AG10803 (cell line): ENCODE measurements around the gene BCO2.
A peak's percentile ranks its signal among the peaks of the same experiment; 100 is the strongest.
"Not testable (repeated sequence)": the region's sequence is repeated elsewhere in the genome, so short reads cannot be mapped to it uniquely, and the experiment has no call there.

Source experiments
- DNase-seq: peaks from one replicate; pipeline ENCODE4 v3.0.0; 2010; ENCODE audit warnings: low read depth
- H3K4me3 ChIP-seq: 2 replicates; pipeline ENCODE4 v1.5.1; 2011; ENCODE audit warnings: mild to moderate bottlenecking, low read length, control low read depth
- TF ChIP-seq, protein P1 (sequence below): conservative IDR thresholded peaks from 2 replicates; pipeline ENCODE4 v1.5.1; 2011; ENCODE audit warnings: mild to moderate bottlenecking, low read length, control low read depth, inconsistent platforms

BCO2 gene

DNA sequence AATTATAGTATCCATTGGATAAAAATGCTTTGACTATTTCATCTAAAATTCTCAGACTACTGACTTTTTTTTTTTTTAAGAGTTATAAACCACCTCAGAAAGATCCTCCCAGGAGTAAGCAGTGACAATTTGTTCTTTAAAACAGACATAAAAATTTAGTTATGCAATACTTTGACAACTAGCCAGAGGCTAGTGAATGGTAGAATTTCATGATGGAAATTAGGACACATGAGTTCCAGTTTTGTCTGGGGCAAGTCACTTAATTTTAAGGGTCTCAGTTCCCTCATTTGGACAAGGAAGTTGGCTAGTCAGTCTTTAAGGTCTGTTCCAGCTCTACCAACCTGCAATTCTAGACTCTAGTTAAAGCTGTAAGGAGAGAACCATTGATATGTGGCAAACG is 14.3 kb upstream of the BCO2 start:
- peak; percentile 40 for DNase-seq
- TF ChIP-seq, protein P1, sequence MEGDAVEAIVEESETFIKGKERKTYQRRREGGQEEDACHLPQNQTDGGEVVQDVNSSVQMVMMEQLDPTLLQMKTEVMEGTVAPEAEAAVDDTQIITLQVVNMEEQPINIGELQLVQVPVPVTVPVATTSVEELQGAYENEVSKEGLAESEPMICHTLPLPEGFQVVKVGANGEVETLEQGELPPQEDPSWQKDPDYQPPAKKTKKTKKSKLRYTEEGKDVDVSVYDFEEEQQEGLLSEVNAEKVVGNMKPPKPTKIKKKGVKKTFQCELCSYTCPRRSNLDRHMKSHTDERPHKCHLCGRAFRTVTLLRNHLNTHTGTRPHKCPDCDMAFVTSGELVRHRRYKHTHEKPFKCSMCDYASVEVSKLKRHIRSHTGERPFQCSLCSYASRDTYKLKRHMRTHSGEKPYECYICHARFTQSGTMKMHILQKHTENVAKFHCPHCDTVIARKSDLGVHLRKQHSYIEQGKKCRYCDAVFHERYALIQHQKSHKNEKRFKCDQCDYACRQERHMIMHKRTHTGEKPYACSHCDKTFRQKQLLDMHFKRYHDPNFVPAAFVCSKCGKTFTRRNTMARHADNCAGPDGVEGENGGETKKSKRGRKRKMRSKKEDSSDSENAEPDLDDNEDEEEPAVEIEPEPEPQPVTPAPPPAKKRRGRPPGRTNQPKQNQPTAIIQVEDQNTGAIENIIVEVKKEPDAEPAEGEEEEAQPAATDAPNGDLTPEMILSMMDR: no peak
- no peak overlapping the region for H3K4me3 ChIP-seq

DNA sequence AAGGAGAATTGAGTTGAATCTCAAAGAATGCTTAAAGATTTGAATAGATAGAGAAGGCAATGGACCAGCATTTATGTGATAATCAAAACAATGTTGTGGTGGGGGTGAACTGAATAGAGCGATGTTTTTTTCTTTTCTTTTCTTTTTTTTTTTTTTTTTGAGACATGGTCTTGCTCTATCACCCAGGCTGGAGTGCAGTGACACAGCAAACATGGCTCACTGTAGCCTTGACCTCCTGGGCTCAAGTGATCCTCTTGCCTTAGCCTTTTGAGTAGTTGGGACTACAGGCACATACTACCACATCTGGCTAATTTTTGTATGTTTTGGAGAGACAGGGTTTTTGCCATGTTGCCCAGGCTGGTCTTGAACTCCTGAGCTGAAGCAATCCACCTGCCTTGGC is 13.1 kb upstream of the BCO2 start:
- not testable (repeated sequence) for DNase-seq, H3K4me3 ChIP-seq

DNA sequence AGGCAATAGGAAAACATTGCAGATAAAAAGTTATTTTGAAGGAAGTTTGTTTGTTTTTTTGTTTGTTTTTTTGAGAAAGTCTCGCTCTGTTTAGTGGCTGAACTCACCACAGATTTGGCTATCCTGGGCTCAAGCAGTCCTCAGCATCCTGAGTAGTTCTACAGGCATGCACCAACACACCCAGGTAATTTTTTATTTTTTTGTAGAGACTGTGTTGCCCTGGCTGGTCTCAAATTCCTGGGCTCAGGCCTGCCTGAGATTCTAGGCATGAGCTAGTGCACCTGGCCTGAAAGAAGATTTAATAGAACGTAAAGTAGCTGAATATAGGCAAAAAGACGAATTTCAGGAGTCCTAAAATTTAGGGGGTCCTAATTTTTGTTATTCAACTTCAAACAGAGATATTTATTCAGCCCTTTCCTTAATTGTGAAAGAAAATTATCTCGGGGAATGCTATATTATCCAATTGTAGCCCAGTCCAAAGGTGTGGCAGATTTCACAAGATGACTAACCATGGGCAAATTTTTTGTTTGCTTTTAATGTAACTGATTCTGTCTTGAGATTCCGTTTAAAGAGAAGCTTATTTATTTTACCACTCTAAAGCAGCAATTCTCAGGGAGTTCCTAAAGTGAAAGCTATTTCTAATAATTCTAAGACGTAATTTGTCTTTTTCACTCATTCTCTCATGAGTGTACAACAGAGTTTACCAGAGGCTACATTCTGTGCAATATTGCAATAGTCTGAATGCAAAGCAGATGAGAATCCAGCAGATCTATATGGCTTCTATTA is 12.4 kb upstream of the BCO2 start:
- no peak overlapping the region for H3K4me3 ChIP-seq
- no peak for DNase-seq
- TF ChIP-seq, protein P1: no peak

DNA sequence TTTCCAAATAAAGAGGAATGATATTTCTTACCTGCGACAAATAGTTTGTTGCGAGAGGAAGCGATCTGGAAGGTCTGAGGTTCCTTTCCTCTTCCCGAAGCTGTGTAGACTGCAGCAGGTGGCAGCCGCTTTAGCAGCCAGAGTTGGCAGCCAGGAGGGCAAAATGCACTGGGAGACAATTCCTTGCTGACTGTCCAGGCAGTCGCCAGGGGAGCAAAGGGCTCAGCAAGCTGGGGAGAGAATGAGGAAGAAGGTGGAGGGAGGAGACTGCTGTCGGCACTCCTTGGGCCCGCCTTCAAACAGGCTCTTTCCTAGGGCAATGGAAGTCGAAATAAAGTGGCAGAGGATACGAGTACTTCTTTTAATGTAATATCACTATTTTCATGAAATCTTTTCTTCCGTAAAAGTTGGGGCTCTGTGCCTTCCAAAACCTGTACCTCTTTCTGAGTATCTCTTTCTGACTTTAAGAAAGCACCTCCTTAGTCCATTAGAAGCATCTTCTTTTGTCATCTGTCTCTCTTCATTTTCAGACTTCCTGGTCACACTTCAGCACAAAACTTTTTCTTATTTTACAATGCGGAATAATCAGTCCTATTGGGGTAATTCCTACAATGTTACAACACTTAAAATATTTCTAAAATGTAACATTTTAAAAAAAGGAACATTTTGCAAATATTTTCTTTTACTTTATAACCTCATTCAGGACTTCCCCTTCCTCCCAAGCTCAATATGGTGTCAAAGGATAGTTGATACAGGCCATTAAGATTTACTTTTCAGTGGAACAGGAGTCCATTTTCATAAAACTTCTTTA is 11.2 kb upstream of the BCO2 start, which contains the start of gene IL18:
Gene IL18, minus strand, starts transcription at position 220 of the 811 bp plus-strand sequence. CDS start 9,041 bp downstream, outside the sequence.
- no peak within 1 kb of the TSS for H3K4me3 ChIP-seq
- TF ChIP-seq, protein P1: no peak
- no peak for DNase-seq

DNA sequence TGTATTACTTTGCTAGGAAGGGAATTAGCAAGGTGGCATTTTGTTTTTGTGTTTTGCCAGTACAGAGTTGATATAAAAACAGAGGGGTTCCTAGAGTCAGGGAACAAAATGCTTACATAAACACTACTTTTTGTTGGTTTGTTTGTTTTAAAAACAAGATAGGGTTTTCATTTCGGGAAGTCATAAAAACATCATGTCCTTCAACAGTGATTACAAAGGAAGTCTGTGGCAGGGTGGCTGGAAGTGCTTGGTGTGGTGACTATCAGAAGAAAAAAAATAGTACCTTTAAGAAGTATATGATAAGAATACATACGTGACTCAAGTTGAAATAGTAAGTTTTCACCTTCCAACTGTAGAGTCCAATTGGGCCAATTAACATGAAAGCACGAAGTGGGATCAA is 10.3 kb upstream of the BCO2 start:
- TF ChIP-seq, protein P1: no peak
- no peak overlapping the region for H3K4me3 ChIP-seq
- no peak for DNase-seq

DNA sequence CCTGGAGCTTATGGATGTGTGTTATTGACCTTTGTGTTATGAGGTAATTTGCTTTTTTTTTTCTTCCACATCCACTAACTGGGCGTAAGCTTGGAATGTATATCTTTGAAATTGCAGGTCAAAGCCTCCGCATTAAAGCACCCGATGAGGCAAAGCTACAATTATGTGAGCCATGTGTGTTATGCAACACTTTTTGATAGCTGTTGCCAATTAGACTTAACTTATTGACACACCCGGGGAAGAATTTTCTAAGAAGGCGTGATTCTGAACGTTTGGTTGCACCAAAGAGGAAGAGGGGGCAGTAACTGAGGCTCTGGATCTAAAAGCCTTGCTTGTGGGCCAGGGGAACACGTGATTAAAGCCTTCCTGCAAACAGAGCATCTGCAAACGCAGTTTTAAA is 8.8 kb upstream of the BCO2 start:
- no peak overlapping the region for H3K4me3 ChIP-seq
- peak; percentile 80 for DNase-seq
- TF ChIP-seq, protein P1: no peak

DNA sequence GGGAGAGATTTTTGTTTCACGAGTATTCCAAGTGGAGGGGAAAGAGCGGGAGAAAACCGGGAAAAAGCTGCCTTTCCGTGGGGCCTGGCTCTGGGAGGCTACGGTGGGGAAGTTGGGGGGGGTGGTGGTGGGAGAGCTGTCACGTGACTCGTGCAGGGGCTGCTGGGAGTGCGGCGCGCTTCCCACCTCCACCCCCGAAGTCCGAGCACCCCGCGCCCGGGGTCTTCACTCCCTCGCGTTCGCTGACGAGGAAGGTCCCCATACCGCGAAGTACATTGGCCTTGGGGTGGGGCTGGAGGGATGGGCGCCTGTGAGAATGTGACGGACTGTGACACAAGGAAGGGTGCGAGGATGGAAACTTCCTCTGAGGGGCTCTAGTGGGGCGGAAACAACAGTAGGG is 8.2 kb upstream of the BCO2 start, which contains the start of gene TEX12:
Gene TEX12, plus strand, starts transcription at position 228 of the 400 bp plus-strand sequence. CDS start 1,897 bp downstream, outside the sequence.
- DNase-seq: no peak

More for the DNA sequence above, 8.2 kb upstream of the BCO2 start, which contains the start of gene TEX12:
- TF ChIP-seq, protein P1: no peak
- H3K4me3 ChIP-seq: no peak within 1 kb of the TSS
